OCI-LY7 (cell line): ENCODE data around the gene DCAF15.

Experiments used
- CTCF ChIP-seq: fragments of 200-600 bp; sonication (generic); conservative IDR thresholded peaks from 2 replicates; pipeline ENCODE4 v1.5.1; 2014; ENCODE audit warnings: mild to moderate bottlenecking, antibody characterized with exemption, low read length, moderate library complexity, mixed read lengths
- EZH2phosphoT487 ChIP-seq: fragments of 200-600 bp; sonication (generic); IDR thresholded peaks from 2 replicates; pipeline ENCODE4 v1.6.1; 2018; ENCODE audit warnings: low read depth, borderline replicate concordance, mild to moderate bottlenecking, mixed run types, antibody characterized with exemption, low read length, moderate library complexity, mixed read lengths

- TF ChIP-seq CTCF: no peak
- no peak for TF ChIP-seq EZH2phosphoT487
Observed at GRCh38 chr19:13993590-13994300, 41.4 kb downstream of the DCAF15 start.
